ENCODE measurements around the gene DNAH2. TPM values are rescaled to one million over a fixed set of nuclear protein-coding genes. Genes with fewer than 3 reads are reported as not detected.
A peak's percentile ranks its signal among the peaks of the same experiment; 100 is the strongest.

The DNAH2 gene
- total and polyA plus RNA-seq, 9 donors = 0.88 to 10.3 (median 2.5) TPM

DNA sequence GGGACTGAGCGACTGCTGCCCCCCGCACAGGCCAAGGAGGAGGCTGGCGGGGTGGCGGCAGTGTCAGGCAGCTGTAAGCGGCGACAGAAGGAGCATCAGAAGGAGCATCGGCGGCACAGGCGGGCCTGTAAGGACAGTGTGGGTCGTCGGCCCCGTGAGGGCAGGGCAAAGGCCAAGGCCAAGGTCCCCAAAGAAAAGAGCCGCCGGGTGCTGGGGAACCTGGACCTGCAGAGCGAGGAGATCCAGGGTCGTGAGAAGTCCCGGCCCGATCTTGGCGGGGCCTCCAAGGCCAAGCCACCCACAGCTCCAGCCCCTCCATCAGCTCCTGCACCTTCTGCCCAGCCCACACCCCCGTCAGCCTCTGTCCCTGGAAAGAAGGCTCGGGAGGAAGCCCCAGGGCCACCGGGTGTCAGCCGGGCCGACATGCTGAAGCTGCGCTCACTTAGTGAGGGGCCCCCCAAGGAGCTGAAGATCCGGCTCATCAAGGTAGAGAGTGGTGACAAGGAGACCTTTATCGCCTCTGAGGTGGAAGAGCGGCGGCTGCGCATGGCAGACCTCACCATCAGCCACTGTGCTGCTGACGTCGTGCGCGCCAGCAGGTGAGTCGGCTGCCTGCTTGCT is 131.7 kb downstream of the DNAH2 start:
- no peaks in the 10 kb centered on the region for H3K9me3 ChIP-seq
- 70 to 75% (median 72%) methylated on average over 35 of the region's 35 CpGs for WGBS, 3 donors
- intact Hi-C loops (cut with DNase I) = loop anchor here in 1 of 4 donors (10.0 kb wide), 1 partner anchor 306 kb away; the partner anchor contains the start of gene PER1
- H3K4me3 ChIP-seq = no peak overlapping the region
- H3K27ac ChIP-seq = no peak overlapping the region
- no peaks in the 10 kb centered on the region for H3K36me3 ChIP-seq
- no peaks in the 10 kb centered on the region for H3K27me3 ChIP-seq
- peaks cover 5% of the 10 kb centered on the region for H3K4me1 ChIP-seq (ENCODE audit: insufficient read depth)
- DNase-seq = peak; percentile 28 to 50 (median 48)
- TF ChIP-seq CTCF (IDR thresholded peaks at IDR 0.05) (no peak), EP300 (IDR thresholded peaks at IDR 0.05) (no peak), POLR2A (IDR thresholded peaks at IDR 0.05) (no peak)

DNA sequence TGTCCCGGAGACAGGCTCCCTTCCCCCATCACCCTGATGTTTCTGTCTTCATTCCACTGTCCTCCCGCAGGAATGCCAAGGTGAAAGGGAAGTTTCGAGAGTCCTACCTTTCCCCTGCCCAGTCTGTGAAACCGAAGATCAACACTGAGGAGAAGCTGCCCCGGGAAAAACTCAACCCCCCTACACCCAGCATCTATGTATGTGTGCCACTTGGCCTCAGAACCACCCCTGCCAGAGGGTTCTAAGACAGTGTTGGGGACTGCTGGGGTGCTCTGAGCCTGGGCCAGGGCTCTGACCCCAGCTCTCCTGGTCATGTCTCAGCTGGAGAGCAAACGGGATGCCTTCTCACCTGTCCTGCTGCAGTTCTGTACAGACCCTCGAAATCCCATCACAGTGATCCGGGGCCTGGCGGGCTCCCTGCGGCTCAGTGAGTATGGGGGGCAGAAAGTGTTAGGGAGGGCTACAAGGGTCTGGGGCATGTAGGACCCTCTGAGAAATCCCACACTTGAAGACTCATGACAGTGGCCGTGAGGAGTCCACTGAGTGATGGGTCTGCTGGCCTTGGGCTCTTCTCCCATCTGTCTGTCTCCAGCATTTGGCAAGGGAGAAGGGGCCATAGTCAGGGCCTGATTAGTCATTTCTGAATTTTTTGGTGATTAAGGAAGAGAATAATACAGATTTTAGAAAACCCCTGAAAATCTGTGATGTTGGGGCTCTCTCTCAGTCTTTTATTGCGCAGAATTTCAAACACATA is 132.4 kb downstream of the DNAH2 start:
- 74 to 79% (median 78%) methylated on average over 12 of the region's 12 CpGs for WGBS, 3 donors
- intact Hi-C loops (cut with DNase I) = loop anchor here in 2 of 4 donors (5.0 to 10.0 kb wide), 3 partner anchors 105 to 305 kb away; partner anchors contain the start of gene PER1 (in 1 of the 2)
- TF ChIP-seq CTCF (IDR thresholded peaks at IDR 0.05) = no peak
- TF ChIP-seq EP300 (IDR thresholded peaks at IDR 0.05) = no peak
- TF ChIP-seq POLR2A (IDR thresholded peaks at IDR 0.05) = no peak
- no peak overlapping the region for H3K27ac ChIP-seq
- peaks cover 5% of the 10 kb centered on the region for H3K4me1 ChIP-seq (ENCODE audit: insufficient read depth)
- no peak overlapping the region for H3K4me3 ChIP-seq
- DNase-seq = peak in 2 of 5 donors; percentile 27 to 35
- H3K9me3 ChIP-seq = no peaks in the 10 kb centered on the region
- H3K36me3 ChIP-seq = no peaks in the 10 kb centered on the region
- H3K27me3 ChIP-seq = no peaks in the 10 kb centered on the region

DNA sequence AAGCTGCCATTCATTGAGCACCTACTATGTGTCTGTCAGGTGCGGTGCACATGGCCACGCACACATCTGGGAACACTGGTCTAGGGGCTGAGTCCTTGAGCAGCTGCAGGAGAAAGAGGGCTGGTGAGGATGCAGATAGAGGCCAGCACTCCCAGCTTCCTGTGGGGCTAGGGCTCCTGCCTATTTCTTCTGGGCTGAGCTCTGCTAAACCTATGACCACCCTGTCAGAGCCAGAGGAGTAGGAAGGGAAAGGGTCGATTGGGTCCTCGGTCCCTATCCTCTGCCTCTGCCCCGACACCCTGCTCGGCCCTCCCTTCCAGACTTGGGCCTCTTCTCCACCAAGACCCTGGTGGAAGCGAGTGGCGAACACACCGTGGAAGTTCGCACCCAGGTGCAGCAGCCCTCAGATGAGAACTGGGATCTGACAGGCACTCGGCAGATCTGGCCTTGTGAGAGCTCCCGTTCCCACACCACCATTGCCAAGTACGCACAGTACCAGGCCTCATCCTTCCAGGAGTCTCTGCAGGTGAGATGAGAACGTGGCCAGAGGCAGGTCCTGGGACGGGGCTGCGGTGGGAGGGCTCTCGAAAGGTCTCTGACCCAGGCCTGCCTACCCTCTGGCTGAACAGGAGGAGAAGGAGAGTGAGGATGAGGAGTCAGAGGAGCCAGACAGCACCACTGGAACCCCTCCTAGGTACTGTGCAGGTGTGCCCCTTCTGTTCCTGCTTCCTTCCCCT is 133.3 kb downstream of the DNAH2 start:
- intact Hi-C loops (cut with DNase I) = loop anchor here in 2 of 4 donors (5.0 to 10.0 kb wide), 2 partner anchors 106 to 109 kb away; no protein-coding TSS in a partner anchor
- H3K9me3 ChIP-seq = no peaks in the 10 kb centered on the region
- H3K4me3 ChIP-seq = no peak overlapping the region
- H3K27ac ChIP-seq = no peak overlapping the region
- H3K36me3 ChIP-seq = no peaks in the 10 kb centered on the region
- H3K4me1 ChIP-seq (ENCODE audit: insufficient read depth) = peaks cover 2% of the 10 kb centered on the region
- no peaks in the 10 kb centered on the region for H3K27me3 ChIP-seq
- TF ChIP-seq EP300 (IDR thresholded peaks at IDR 0.05) = no peak
- no peak for TF ChIP-seq CTCF (IDR thresholded peaks at IDR 0.05)
- TF ChIP-seq POLR2A (IDR thresholded peaks at IDR 0.05) = no peak
- DNase-seq = peak in 4 of 5 donors; percentile 47 to 55 (median 48)
- WGBS, 3 donors = 79 to 83% (median 80%) methylated on average over 17 of the region's 17 CpGs
